ENCODE data around the gene ZNF337.

DNA sequence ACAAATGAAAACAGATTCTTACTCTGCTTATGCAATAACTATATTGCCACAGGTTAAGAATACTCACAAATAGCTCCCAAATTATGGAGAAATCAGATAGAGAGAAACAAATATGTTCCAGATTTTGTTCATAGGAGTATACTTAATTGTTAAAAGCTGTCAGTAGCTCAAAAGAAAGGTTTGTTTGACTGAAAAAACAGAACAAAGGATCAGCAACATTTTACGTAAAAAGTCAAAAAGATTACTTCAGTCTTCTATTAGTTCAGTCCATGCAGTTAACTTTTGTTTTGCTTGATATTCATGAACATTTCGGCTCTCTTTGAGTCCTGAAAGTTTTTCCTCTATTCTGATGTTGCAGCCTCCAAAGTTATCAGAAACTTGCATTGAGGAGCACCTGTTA lies 59.4 kb downstream of the ZNF337 start:
- TF ChIP-seq, protein P1, sequence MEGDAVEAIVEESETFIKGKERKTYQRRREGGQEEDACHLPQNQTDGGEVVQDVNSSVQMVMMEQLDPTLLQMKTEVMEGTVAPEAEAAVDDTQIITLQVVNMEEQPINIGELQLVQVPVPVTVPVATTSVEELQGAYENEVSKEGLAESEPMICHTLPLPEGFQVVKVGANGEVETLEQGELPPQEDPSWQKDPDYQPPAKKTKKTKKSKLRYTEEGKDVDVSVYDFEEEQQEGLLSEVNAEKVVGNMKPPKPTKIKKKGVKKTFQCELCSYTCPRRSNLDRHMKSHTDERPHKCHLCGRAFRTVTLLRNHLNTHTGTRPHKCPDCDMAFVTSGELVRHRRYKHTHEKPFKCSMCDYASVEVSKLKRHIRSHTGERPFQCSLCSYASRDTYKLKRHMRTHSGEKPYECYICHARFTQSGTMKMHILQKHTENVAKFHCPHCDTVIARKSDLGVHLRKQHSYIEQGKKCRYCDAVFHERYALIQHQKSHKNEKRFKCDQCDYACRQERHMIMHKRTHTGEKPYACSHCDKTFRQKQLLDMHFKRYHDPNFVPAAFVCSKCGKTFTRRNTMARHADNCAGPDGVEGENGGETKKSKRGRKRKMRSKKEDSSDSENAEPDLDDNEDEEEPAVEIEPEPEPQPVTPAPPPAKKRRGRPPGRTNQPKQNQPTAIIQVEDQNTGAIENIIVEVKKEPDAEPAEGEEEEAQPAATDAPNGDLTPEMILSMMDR (IDR thresholded peaks at IDR 0.05) = no peak
- TF ChIP-seq POLR2A (IDR thresholded peaks at IDR 0.05) = no peak

Data from tibial nerve (tissue), 3 donors.